Mammary epithelial cell (primary cell): ENCODE results near the gene MSLN.

Experiments
- CTCF ChIP-seq, 2 donors: IDR thresholded peaks in 1 of 2; conservative IDR thresholded peaks in 1 of 2; 2 replicates each; pipeline ENCODE4 v1.5.1; 2011 to 2012; ENCODE audit warnings: inconsistent platforms in 2 of 2, low read length in 2 of 2, mild to moderate bottlenecking in 2 of 2, control low read depth in 1 of 2, low read depth in 1 of 2; ENCODE audit not compliant: insufficient read depth in 1 of 2; ENCODE audit errors: extremely low read depth in 1 of 2
- EZH2 ChIP-seq: IDR thresholded peaks from 2 replicates; pipeline ENCODE4 v1.6.1; 2012; ENCODE audit warnings: low read length, inconsistent platforms, borderline replicate concordance

GRCh38 chr16:778909-779527 is 18.5 kb downstream of the MSLN start:
- TF ChIP-seq CTCF (conservative IDR thresholded peaks at IDR 0.05 in 1 of 2, IDR thresholded peaks at IDR 0.05 in 1 of 2; ENCODE audit: extremely low read depth in 1 of 2, insufficient read depth in 1 of 2, low read depth in 1 of 2, low read length in 2 of 2) (no peak), EZH2 (no peak)
